Fibroblast of pulmonary artery (primary cell): ENCODE data around the gene C4orf50.

Experiments
- DNase-seq: peaks from one replicate; pipeline ENCODE4 v3.0.0-alpha.2; 2010; ENCODE audit warnings: low read depth
- H3K4me3 ChIP-seq: replicated peaks from 2 replicates; pipeline ENCODE4 v1.5.1; 2011; ENCODE audit warnings: low read depth, mild to moderate bottlenecking, control low read depth, low read length, moderate library complexity
- CTCF ChIP-seq: IDR thresholded peaks from 2 replicates; pipeline ENCODE4 v1.5.1; 2011; ENCODE audit warnings: mild to moderate bottlenecking, control low read depth, low read length, inconsistent platforms; ENCODE audit errors: missing control alignments

C4orf50 gene

GRCh38 chr4:6050551-6050950 lies 32.3 kb upstream of the C4orf50 start:
- DNase-seq: no peak
- no peak for TF ChIP-seq CTCF
- H3K4me3 ChIP-seq: no peak overlapping the region

GRCh38 chr4:6049985-6050384 lies 31.8 kb upstream of the C4orf50 start:
- TF ChIP-seq CTCF: no peak
- DNase-seq: no peak
- H3K4me3 ChIP-seq: no peak overlapping the region

GRCh38 chr4:6049278-6049677 lies 31.0 kb upstream of the C4orf50 start:
- no peak for DNase-seq
- no peak overlapping the region for H3K4me3 ChIP-seq
- no peak for TF ChIP-seq CTCF

- no peak for TF ChIP-seq CTCF
- DNase-seq: no peak
- no peak overlapping the region for H3K4me3 ChIP-seq
These were observed 30.3 kb upstream of the C4orf50 start for GRCh38 chr4:6048537-6048936.

GRCh38 chr4:6047130-6047673 lies 29.0 kb upstream of the C4orf50 start:
- DNase-seq: no peak
- no peak for TF ChIP-seq CTCF
- H3K4me3 ChIP-seq: no peak overlapping the region

GRCh38 chr4:6046526-6047129 lies 28.4 kb upstream of the C4orf50 start:
- DNase-seq: no peak
- no peak for TF ChIP-seq CTCF
- H3K4me3 ChIP-seq: no peak overlapping the region

GRCh38 chr4:6044805-6045204 lies 26.6 kb upstream of the C4orf50 start:
- no peak for TF ChIP-seq CTCF
- DNase-seq: no peak
- H3K4me3 ChIP-seq: no peak overlapping the region
